Activated CD4-positive, alpha-beta T cell treated with anti-CD3 and anti-CD28 coated beads, Interleukin-2, amount 10 ng/mL, durations not matched to agents 24 days and 14 days (primary cell): ENCODE results near the gene PALMD. TPM values are rescaled to one million over a fixed set of nuclear protein-coding genes. Genes with fewer than 3 reads are reported as not detected.

Experiments used
- DNase-seq: peaks from one replicate; pipeline ENCODE4 v3.0.0; 2022
- H3K27ac Mint-ChIP-seq: one replicate; pipeline ENCODE4 v1.8.0; 2022; ENCODE audit warnings: mild to moderate bottlenecking, mixed read lengths
- H3K27me3 Mint-ChIP-seq: one replicate; pipeline ENCODE4 v1.8.0; 2022; ENCODE audit warnings: mixed read lengths
- H3K36me3 Mint-ChIP-seq: one replicate; pipeline ENCODE4 v1.8.0; 2022; ENCODE audit warnings: low read depth, mild to moderate bottlenecking, mixed read lengths
- H3K4me1 Mint-ChIP-seq: one replicate; pipeline ENCODE4 v1.8.0; 2021; ENCODE audit warnings: mixed read lengths
- H3K4me3 Mint-ChIP-seq: one replicate; pipeline ENCODE4 v1.8.0; 2022; ENCODE audit warnings: mild to moderate bottlenecking, moderate library complexity, mixed read lengths
- H3K9me3 Mint-ChIP-seq: one replicate; pipeline ENCODE4 v1.8.0; 2021; ENCODE audit warnings: mixed read lengths
- intact Hi-C: fragments of 100-400 bp; cut with micrococcal nuclease; formaldehyde crosslinking; loops from one replicate; pipeline ENCODE4 v1.15.1; 2023
- total RNA-seq: library from RNA; stranded (reverse); gene quantifications from 2 replicates; pipeline ENCODE4 v1.2.3, GENCODE V29; 2022

Gene PALMD
- total RNA-seq, 1 donor from 2014 or later = not detected

GRCh38 chr1:99642053-99642452, 3.9 kb upstream of the PALMD start:
- H3K36me3 Mint-ChIP-seq = no peaks in the 10 kb centered on the region
- peaks cover 7% of the 10 kb centered on the region for H3K27me3 Mint-ChIP-seq
- H3K27ac Mint-ChIP-seq = no peak overlapping the region
- no peak overlapping the region for H3K4me3 Mint-ChIP-seq
- no peak for DNase-seq
- intact Hi-C loops = no loop called here
- no peaks in the 10 kb centered on the region for H3K4me1 Mint-ChIP-seq
- no peaks in the 10 kb centered on the region for H3K9me3 Mint-ChIP-seq

GRCh38 chr1:99643021-99643779, 2.7 kb upstream of the PALMD start:
- Mint-ChIP-seq H3K4me3 (no peak overlapping the region), H3K36me3 (no peaks in the 10 kb centered on the region), H3K4me1 (no peaks in the 10 kb centered on the region), H3K27me3 (peaks cover 12% of the 10 kb centered on the region), H3K9me3 (no peaks in the 10 kb centered on the region), H3K27ac (no peak overlapping the region)
- no peak for DNase-seq
- intact Hi-C loops = no loop called here

- Mint-ChIP-seq H3K27me3 (peaks cover 14% of the 10 kb centered on the region), H3K27ac (no peak overlapping the region), H3K36me3 (no peaks in the 10 kb centered on the region), H3K4me3 (no peak overlapping the region), H3K9me3 (no peaks in the 10 kb centered on the region), H3K4me1 (no peaks in the 10 kb centered on the region)
- DNase-seq = no peak
- intact Hi-C loops = no loop called here
Observed at GRCh38 chr1:99644279-99645004, 1.5 kb upstream of the PALMD start.

GRCh38 chr1:99645203-99645602, 710 bp upstream of the PALMD start:
- Mint-ChIP-seq H3K9me3 (no peaks in the 10 kb centered on the region), H3K27ac (no peak overlapping the region), H3K4me1 (no peaks in the 10 kb centered on the region), H3K36me3 (no peaks in the 10 kb centered on the region), H3K4me3 (no peak overlapping the region), H3K27me3 (peaks cover 15% of the 10 kb centered on the region)
- no peak for DNase-seq
- intact Hi-C loops = no loop called here

- H3K27me3 Mint-ChIP-seq = peaks cover 19% of the 10 kb centered on the region
Observed at GRCh38 chr1:99646868-99647267, 955 bp downstream of the PALMD start.

GRCh38 chr1:99647490-99647889, 1.6 kb downstream of the PALMD start:
- no peak overlapping the region for H3K4me3 Mint-ChIP-seq
- no peaks in the 10 kb centered on the region for H3K4me1 Mint-ChIP-seq
- no peak overlapping the region for H3K27ac Mint-ChIP-seq
- intact Hi-C loops = no loop called here
- H3K36me3 Mint-ChIP-seq = no peaks in the 10 kb centered on the region
- peaks cover 19% of the 10 kb centered on the region for H3K27me3 Mint-ChIP-seq
- H3K9me3 Mint-ChIP-seq = no peaks in the 10 kb centered on the region
- DNase-seq = no peak

More at GRCh38 chr1:99646868-99647267, 955 bp downstream of the PALMD start:
- H3K27ac Mint-ChIP-seq = no peak overlapping the region
- no peaks in the 10 kb centered on the region for H3K4me1 Mint-ChIP-seq
- intact Hi-C loops = no loop called here
- H3K9me3 Mint-ChIP-seq = no peaks in the 10 kb centered on the region
- H3K36me3 Mint-ChIP-seq = no peaks in the 10 kb centered on the region
- DNase-seq = no peak
- no peak overlapping the region for H3K4me3 Mint-ChIP-seq

- H3K4me3 Mint-ChIP-seq = no peak overlapping the region
- H3K4me1 Mint-ChIP-seq = no peaks in the 10 kb centered on the region
- H3K27me3 Mint-ChIP-seq = peaks cover 19% of the 10 kb centered on the region
- H3K27ac Mint-ChIP-seq = no peak overlapping the region
- intact Hi-C loops = no loop called here
- DNase-seq = no peak
- H3K9me3 Mint-ChIP-seq = no peaks in the 10 kb centered on the region
- H3K36me3 Mint-ChIP-seq = no peaks in the 10 kb centered on the region
Observed at GRCh38 chr1:99648107-99648506, 2.2 kb downstream of the PALMD start.

GRCh38 chr1:99650030-99650429, 4.1 kb downstream of the PALMD start:
- DNase-seq = no peak
- Mint-ChIP-seq H3K36me3 (no peaks in the 10 kb centered on the region), H3K4me1 (no peaks in the 10 kb centered on the region), H3K27ac (no peak overlapping the region), H3K27me3 (peaks cover 23% of the 10 kb centered on the region), H3K4me3 (no peak overlapping the region), H3K9me3 (no peaks in the 10 kb centered on the region)
- intact Hi-C loops = no loop called here

GRCh38 chr1:99650773-99651437, 5.0 kb downstream of the PALMD start:
- peaks cover 21% of the 10 kb centered on the region for H3K27me3 Mint-ChIP-seq
- H3K27ac Mint-ChIP-seq = no peak overlapping the region
- H3K4me1 Mint-ChIP-seq = no peaks in the 10 kb centered on the region
- intact Hi-C loops = no loop called here
- no peak for DNase-seq
- no peaks in the 10 kb centered on the region for H3K36me3 Mint-ChIP-seq
- no peak overlapping the region for H3K4me3 Mint-ChIP-seq
- H3K9me3 Mint-ChIP-seq = no peaks in the 10 kb centered on the region

GRCh38 chr1:99652881-99653281, 7.0 kb downstream of the PALMD start:
- no peak overlapping the region for H3K27ac Mint-ChIP-seq
- H3K36me3 Mint-ChIP-seq = no peaks in the 10 kb centered on the region
- no peaks in the 10 kb centered on the region for H3K9me3 Mint-ChIP-seq
- no peaks in the 10 kb centered on the region for H3K4me1 Mint-ChIP-seq
- intact Hi-C loops = no loop called here
- DNase-seq = no peak
- no peak overlapping the region for H3K4me3 Mint-ChIP-seq
- peaks cover 12% of the 10 kb centered on the region for H3K27me3 Mint-ChIP-seq

GRCh38 chr1:99655376-99655775, 9.5 kb downstream of the PALMD start:
- DNase-seq = no peak
- no peaks in the 10 kb centered on the region for H3K9me3 Mint-ChIP-seq
- no peak overlapping the region for H3K27ac Mint-ChIP-seq
- no peaks in the 10 kb centered on the region for H3K36me3 Mint-ChIP-seq
- intact Hi-C loops = no loop called here
- H3K4me3 Mint-ChIP-seq = no peak overlapping the region
- no peaks in the 10 kb centered on the region for H3K4me1 Mint-ChIP-seq
- peaks cover 8% of the 10 kb centered on the region for H3K27me3 Mint-ChIP-seq

GRCh38 chr1:99656701-99657100, 10.8 kb downstream of the PALMD start:
- peaks cover 6% of the 10 kb centered on the region for H3K27me3 Mint-ChIP-seq
- intact Hi-C loops = no loop called here
- no peak for DNase-seq
- H3K27ac Mint-ChIP-seq = no peak overlapping the region
- no peaks in the 10 kb centered on the region for H3K36me3 Mint-ChIP-seq
- no peaks in the 10 kb centered on the region for H3K9me3 Mint-ChIP-seq
- no peaks in the 10 kb centered on the region for H3K4me1 Mint-ChIP-seq
- H3K4me3 Mint-ChIP-seq = no peak overlapping the region

- Mint-ChIP-seq H3K4me3 (no peak overlapping the region), H3K9me3 (no peaks in the 10 kb centered on the region), H3K4me1 (no peaks in the 10 kb centered on the region), H3K36me3 (no peaks in the 10 kb centered on the region), H3K27ac (no peak overlapping the region), H3K27me3 (peaks cover 10% of the 10 kb centered on the region)
- DNase-seq = no peak
- intact Hi-C loops = no loop called here
Observed at GRCh38 chr1:99657213-99658030, 11.5 kb downstream of the PALMD start.

GRCh38 chr1:99658031-99658290, 12.0 kb downstream of the PALMD start:
- Mint-ChIP-seq H3K4me3 (no peak overlapping the region), H3K9me3 (no peaks in the 10 kb centered on the region), H3K27me3 (peaks cover 10% of the 10 kb centered on the region), H3K27ac (no peak overlapping the region), H3K4me1 (no peaks in the 10 kb centered on the region), H3K36me3 (no peaks in the 10 kb centered on the region)
- DNase-seq = no peak
- intact Hi-C loops = no loop called here
